Activated T-helper 17 cell treated with anti-CD3 and anti-CD28 coated beads, Interleukin-2, amount 50 U/mL, for 72 hours (primary cell): ENCODE data around the gene SCGB1A1. TPM values are rescaled to one million over a fixed set of nuclear protein-coding genes. Genes with fewer than 3 reads are reported as not detected.

Experiments
- ATAC-seq: fragments of 150-1000 bp; cut with Tn5 transposase; replicated peaks from 2 replicates; pipeline ENCODE4 v1.10.0; 2021; ENCODE audit warnings: mild to moderate bottlenecking, moderate library complexity
- H3K27ac Mint-ChIP-seq: one replicate; pipeline ENCODE4 v1.8.0; 2022; ENCODE audit warnings: mixed read lengths
- H3K27me3 Mint-ChIP-seq: one replicate; pipeline ENCODE4 v1.8.0; 2022; ENCODE audit warnings: mixed read lengths
- H3K36me3 Mint-ChIP-seq: one replicate; pipeline ENCODE4 v1.8.0; 2022; ENCODE audit warnings: low read depth, mild to moderate bottlenecking, mixed read lengths
- H3K4me1 Mint-ChIP-seq: one replicate; pipeline ENCODE4 v1.8.0; 2022; ENCODE audit warnings: mixed read lengths
- H3K4me3 Mint-ChIP-seq: one replicate; pipeline ENCODE4 v1.8.0; 2022; ENCODE audit warnings: mild to moderate bottlenecking, mixed read lengths
- H3K9me3 Mint-ChIP-seq: one replicate; pipeline ENCODE4 v1.8.0; 2022; ENCODE audit warnings: mixed read lengths
- total RNA-seq, 2 donors: library from RNA; stranded (reverse); gene quantifications; one replicate each; pipeline ENCODE4 v1.2.3, GENCODE V29; 2022

Gene SCGB1A1
- total RNA-seq, 2 donors from 2014 or later, result not detected

- no peaks in the 10 kb centered on the region for H3K27me3 Mint-ChIP-seq
- no peak overlapping the region for H3K4me3 Mint-ChIP-seq
- no peak overlapping the region for H3K27ac Mint-ChIP-seq
Observed at GRCh38 chr11:62459080-62459479, 40.2 kb downstream of the SCGB1A1 start.

GRCh38 chr11:62461740-62462507, 43.1 kb downstream of the SCGB1A1 start:
- H3K4me3 Mint-ChIP-seq, result no peak overlapping the region
- no peaks in the 10 kb centered on the region for H3K27me3 Mint-ChIP-seq

More at GRCh38 chr11:62459080-62459479, 40.2 kb downstream of the SCGB1A1 start:
- no peaks in the 10 kb centered on the region for H3K36me3 Mint-ChIP-seq
- H3K4me1 Mint-ChIP-seq, result no peaks in the 10 kb centered on the region
- ATAC-seq, result no peak
- no peaks in the 10 kb centered on the region for H3K9me3 Mint-ChIP-seq

DNA sequence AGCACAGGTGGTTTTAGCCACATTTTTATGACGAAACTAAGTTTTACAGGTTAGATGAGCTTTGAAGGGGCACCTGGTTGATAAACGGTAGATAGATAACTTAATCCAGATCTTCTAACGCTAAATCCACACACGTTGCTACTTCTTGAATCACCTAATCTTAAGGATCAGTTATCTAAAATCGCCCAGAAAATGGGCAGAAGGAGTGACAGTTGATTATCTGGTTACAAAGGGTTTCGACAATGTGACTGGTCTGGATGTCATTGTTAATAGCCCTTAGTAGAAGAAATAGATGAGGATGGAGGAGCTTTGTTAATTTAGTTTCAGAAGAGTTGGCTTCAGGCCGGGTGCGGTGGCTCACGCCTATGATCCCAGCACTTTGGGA, 43.7 kb downstream of the SCGB1A1 start:
- Mint-ChIP-seq H3K9me3 (no peaks in the 10 kb centered on the region), H3K36me3 (no peaks in the 10 kb centered on the region), H3K4me3 (no peak overlapping the region), H3K27me3 (no peaks in the 10 kb centered on the region), H3K4me1 (no peaks in the 10 kb centered on the region), H3K27ac (no peak overlapping the region)
- no peak for ATAC-seq

More at GRCh38 chr11:62461740-62462507, 43.1 kb downstream of the SCGB1A1 start:
- no peak overlapping the region for H3K27ac Mint-ChIP-seq
- no peaks in the 10 kb centered on the region for H3K9me3 Mint-ChIP-seq
- H3K4me1 Mint-ChIP-seq, result no peaks in the 10 kb centered on the region
- ATAC-seq, result no peak
- no peaks in the 10 kb centered on the region for H3K36me3 Mint-ChIP-seq

DNA sequence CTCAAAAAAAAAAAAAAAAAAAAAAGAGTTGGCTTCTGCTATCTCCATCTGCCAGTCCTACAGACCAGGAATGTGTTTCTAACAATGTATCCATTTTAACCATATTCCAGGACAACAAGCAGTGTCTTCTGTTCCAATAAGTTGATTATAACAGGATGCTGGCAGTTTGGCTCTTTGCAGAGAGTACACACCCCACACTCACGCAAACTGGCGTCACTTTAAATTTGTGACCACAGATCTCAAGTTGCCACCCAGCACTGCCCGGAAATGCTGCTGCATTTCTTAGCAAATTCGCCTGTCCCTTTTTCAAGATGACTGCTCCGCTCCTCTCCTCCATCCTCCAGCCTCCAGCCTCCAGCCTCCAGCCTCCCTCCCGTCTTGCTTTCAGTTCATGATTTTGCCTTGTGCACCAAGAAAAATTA, 44.3 kb downstream of the SCGB1A1 start:
- H3K4me1 Mint-ChIP-seq, result no peaks in the 10 kb centered on the region
- H3K4me3 Mint-ChIP-seq, result peak overlapping the region; percentile 33
- no peaks in the 10 kb centered on the region for H3K36me3 Mint-ChIP-seq
- ATAC-seq, result peak; percentile 23
- H3K9me3 Mint-ChIP-seq, result no peaks in the 10 kb centered on the region
- H3K27ac Mint-ChIP-seq, result peak overlapping the region; percentile 48
- H3K27me3 Mint-ChIP-seq, result no peaks in the 10 kb centered on the region

GRCh38 chr11:62464655-62465054, 45.8 kb downstream of the SCGB1A1 start:
- ATAC-seq, result no peak
- Mint-ChIP-seq H3K9me3 (no peaks in the 10 kb centered on the region), H3K36me3 (no peaks in the 10 kb centered on the region), H3K4me1 (no peaks in the 10 kb centered on the region), H3K4me3 (no peak overlapping the region), H3K27me3 (no peaks in the 10 kb centered on the region), H3K27ac (no peak overlapping the region)

GRCh38 chr11:62466444-62466843, 47.6 kb downstream of the SCGB1A1 start:
- no peak overlapping the region for H3K4me3 Mint-ChIP-seq
- no peaks in the 10 kb centered on the region for H3K9me3 Mint-ChIP-seq
- ATAC-seq, result no peak
- no peak overlapping the region for H3K27ac Mint-ChIP-seq
- no peaks in the 10 kb centered on the region for H3K36me3 Mint-ChIP-seq
- no peaks in the 10 kb centered on the region for H3K27me3 Mint-ChIP-seq
- no peaks in the 10 kb centered on the region for H3K4me1 Mint-ChIP-seq

DNA sequence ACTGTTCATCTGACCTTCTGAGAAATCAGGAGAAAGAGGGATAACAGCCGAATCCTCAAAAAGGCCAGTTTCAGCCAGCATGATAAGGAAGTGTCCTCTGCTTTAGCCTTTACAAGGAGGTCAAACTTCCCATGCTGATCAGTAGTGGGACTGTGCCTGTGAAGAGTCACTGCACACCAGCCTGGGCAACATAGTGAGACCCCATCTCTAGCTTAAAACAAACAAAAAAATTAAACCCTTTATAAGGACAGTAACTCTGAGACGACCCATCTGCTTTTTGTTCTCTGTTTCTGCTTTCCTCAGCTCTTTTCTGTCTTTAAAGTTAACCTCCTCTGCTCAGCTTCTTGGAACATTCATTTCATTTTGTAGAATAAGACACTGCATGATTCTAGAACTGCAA, 49.7 kb downstream of the SCGB1A1 start:
- H3K4me3 Mint-ChIP-seq, result no peak overlapping the region
- H3K27me3 Mint-ChIP-seq, result no peaks in the 10 kb centered on the region
- no peaks in the 10 kb centered on the region for H3K9me3 Mint-ChIP-seq
- no peak for ATAC-seq
- H3K36me3 Mint-ChIP-seq, result no peaks in the 10 kb centered on the region
- H3K27ac Mint-ChIP-seq, result peak overlapping the region; percentile 4
- peaks cover 7% of the 10 kb centered on the region for H3K4me1 Mint-ChIP-seq

DNA sequence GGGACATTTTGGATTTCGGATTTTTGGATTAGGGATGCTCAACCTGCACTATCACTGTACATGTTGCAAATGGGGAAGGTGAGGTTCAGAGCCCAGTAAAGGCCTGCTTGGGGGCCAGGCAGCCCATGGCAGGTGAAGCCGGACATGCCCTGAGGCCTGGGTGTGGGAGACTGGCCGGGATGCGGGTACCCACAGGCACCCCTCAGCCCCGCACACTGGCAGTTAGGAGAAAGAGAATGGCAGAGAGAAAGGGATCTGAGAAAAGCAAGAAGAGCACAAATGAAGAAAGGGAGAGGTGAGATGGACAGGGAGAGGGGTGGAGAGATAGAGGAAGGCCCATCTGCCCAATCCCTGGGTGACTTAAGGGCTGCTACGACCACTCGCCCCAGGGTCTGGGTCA, 52.8 kb downstream of the SCGB1A1 start:
- Mint-ChIP-seq H3K4me3 (no peak overlapping the region), H3K4me1 (peaks cover 7% of the 10 kb centered on the region), H3K36me3 (no peaks in the 10 kb centered on the region), H3K9me3 (no peaks in the 10 kb centered on the region), H3K27me3 (no peaks in the 10 kb centered on the region), H3K27ac (no peak overlapping the region)
- ATAC-seq, result no peak

GRCh38 chr11:62472063-62472884, 53.4 kb downstream of the SCGB1A1 start:
- no peaks in the 10 kb centered on the region for H3K27me3 Mint-ChIP-seq
- peak overlapping the region; percentile 75 for H3K27ac Mint-ChIP-seq
- H3K4me3 Mint-ChIP-seq, result no peak overlapping the region
- H3K36me3 Mint-ChIP-seq, result no peaks in the 10 kb centered on the region
- ATAC-seq, result no peak
- no peaks in the 10 kb centered on the region for H3K9me3 Mint-ChIP-seq
- peaks cover 7% of the 10 kb centered on the region for H3K4me1 Mint-ChIP-seq

Other genes with a start within 250 kb of the SCGB1A1 start
- not detected for gene SCGB1D1, start 228.8 kb upstream of the SCGB1A1 start, total RNA-seq
- not detected for gene SCGB2A1, start 210.4 kb upstream of the SCGB1A1 start, total RNA-seq
- gene SCGB1D2, start 176.8 kb upstream of the SCGB1A1 start, total RNA-seq, result not detected
- not detected for gene SCGB2A2, start 148.9 kb upstream of the SCGB1A1 start, total RNA-seq
- not detected for gene SCGB1D4, start 120.0 kb upstream of the SCGB1A1 start, total RNA-seq
- 1 to 10 TPM; 1.3 to 2.2 TPM for gene ASRGL1, start 81.6 kb upstream of the SCGB1A1 start, total RNA-seq
- gene AHNAK, start 127.8 kb downstream of the SCGB1A1 start, total RNA-seq, result 100 to 1,000 TPM; 155 to 336 TPM
- gene EEF1G, start 154.9 kb downstream of the SCGB1A1 start, total RNA-seq, result 1,000 to 10,000 TPM; 1,690 to 1,865 TPM
- 10 to 100 TPM; 23.8 to 25.7 TPM for gene TUT1, start 172.5 kb downstream of the SCGB1A1 start, total RNA-seq
- gene MTA2, start 182.8 kb downstream of the SCGB1A1 start, total RNA-seq, result 100 to 1,000 TPM; 142 to 198 TPM
- 100 to 1,000 TPM; 122 to 130 TPM for gene EML3, start 193.7 kb downstream of the SCGB1A1 start, total RNA-seq
- gene ROM1, start 194.2 kb downstream of the SCGB1A1 start, total RNA-seq, result 1 to 10 TPM; 2.0 to 3.0 TPM
- 10 to 100 TPM; 60.5 to 71.9 TPM for gene B3GAT3, start 203.0 kb downstream of the SCGB1A1 start, total RNA-seq
- gene GANAB, start 227.6 kb downstream of the SCGB1A1 start, total RNA-seq, result 100 to 1,000 TPM; 226 to 266 TPM
- 10 to 100 TPM; 26.5 to 27.8 TPM for gene INTS5, start 234.3 kb downstream of the SCGB1A1 start, total RNA-seq
- gene C11orf98, start 246.2 kb downstream of the SCGB1A1 start, total RNA-seq, result 10 to 100 TPM; 65.0 to 89.6 TPM
- gene CSKMT, start 246.3 kb downstream of the SCGB1A1 start, total RNA-seq, result 10 to 100 TPM; 23.6 TPM